HPDE6-E6E7 (cell line): ENCODE measurements around the gene ZBP1.

Source experiments
- DNase-seq: peaks from one replicate; pipeline ENCODE4 v3.0.0; 2011; ENCODE audit warnings: missing footprints; ENCODE audit errors: extremely low spot score

The ZBP1 gene

GRCh38 chr20:57598491-57598890 is 21.7 kb downstream of the ZBP1 start:
- no peak for DNase-seq

GRCh38 chr20:57598060-57598459 is 22.2 kb downstream of the ZBP1 start:
- DNase-seq: no peak

- DNase-seq: peak; percentile 86
Observed at GRCh38 chr20:57596998-57597939, 23.0 kb downstream of the ZBP1 start.

- no peak for DNase-seq
Observed at GRCh38 chr20:57596358-57596757, 23.9 kb downstream of the ZBP1 start.

- DNase-seq: no peak
Observed at GRCh38 chr20:57595041-57596030, 24.9 kb downstream of the ZBP1 start.

- DNase-seq: peak; percentile 75
Observed at GRCh38 chr20:57594092-57594951, 25.9 kb downstream of the ZBP1 start.

GRCh38 chr20:57593134-57593886 is 26.9 kb downstream of the ZBP1 start:
- no peak for DNase-seq

GRCh38 chr20:57592263-57593092 is 27.7 kb downstream of the ZBP1 start:
- DNase-seq: no peak

GRCh38 chr20:57591289-57592229 is 28.7 kb downstream of the ZBP1 start:
- DNase-seq: no peak

GRCh38 chr20:57590485-57591288 is 29.5 kb downstream of the ZBP1 start:
- no peak for DNase-seq

- no peak for DNase-seq
Observed at GRCh38 chr20:57589728-57590484, 30.3 kb downstream of the ZBP1 start.

GRCh38 chr20:57589123-57589727 is 31.0 kb downstream of the ZBP1 start:
- DNase-seq: no peak

- DNase-seq: no peak
Observed at GRCh38 chr20:57588596-57588995, 31.6 kb downstream of the ZBP1 start.

- DNase-seq: no peak
Observed at GRCh38 chr20:57587989-57588377, 32.2 kb downstream of the ZBP1 start.

GRCh38 chr20:57587278-57587988 is 32.8 kb downstream of the ZBP1 start:
- no peak for DNase-seq

GRCh38 chr20:57586943-57587277 is 33.3 kb downstream of the ZBP1 start:
- DNase-seq: no peak
